Body of pancreas (tissue), 4 donors: ENCODE data around the gene ZNF471. TPM values are rescaled to one million over a fixed set of nuclear protein-coding genes. Genes with fewer than 3 reads are reported as not detected.

Experiments
- ATAC-seq: fragments of 150-250 bp; one replicate; pipeline ENCODE4 v1.9.1; 2016
- DNase-seq, 4 donors: peaks; one replicate each; pipeline ENCODE4 v3.0.0-alpha.2; 2019
- H3K27ac ChIP-seq, 4 donors: fragments of 200-600 bp; sonication (generic); 1 replicate in 3 of 4; 2 replicates in 1 of 4; pipeline versions ENCODE4 v1.5.1 to v1.6.1; 2016 to 2019; ENCODE audit warnings: mild to moderate bottlenecking in 1 of 4, mixed read lengths in 1 of 4, moderate library complexity in 1 of 4
- H3K27me3 ChIP-seq, 2 donors: fragments of 200-600 bp; sonication (generic); one replicate each; pipeline ENCODE4 v1.6.0; 2016; ENCODE audit warnings: mild to moderate bottlenecking in 1 of 2
- H3K36me3 ChIP-seq, 2 donors: fragments of 200-600 bp; sonication (generic); replicated peaks in 1 of 2; 2 replicates each; pipeline ENCODE4 v1.5.1; 2016; ENCODE audit warnings: low read depth in 2 of 2; ENCODE audit not compliant: insufficient read depth in 1 of 2
- H3K4me1 ChIP-seq: fragments of 200-600 bp; sonication (generic); one replicate; pipeline ENCODE4 v1.6.0; 2016
- H3K4me3 ChIP-seq, 2 donors: fragments of 200-600 bp; sonication (generic); 1 replicate in 1 of 2; 2 replicates in 1 of 2; pipeline ENCODE4 v1.5.1; 2016 to 2019
- H3K9me3 ChIP-seq, 3 donors: fragments of 200-600 bp; sonication (generic); 1 replicate in 2 of 3; 2 replicates in 1 of 3; pipeline ENCODE4 v1.5.1; 2016
- POLR2A ChIP-seq, 3 donors: fragments of 450-650 bp; IDR thresholded peaks; one replicate each; pipeline ENCODE4 v1.6.1; 2016; ENCODE audit warnings: antibody characterized with exemption in 3 of 3, mild to moderate bottlenecking in 2 of 3
- WGBS, 2 donors: methylation state at CpG; one replicate each; pipeline ENCODE4 v1.1.5; 2017; 5-methylcytosine and 5-hydroxymethylcytosine counted together
- intact Hi-C: fragments of 100-400 bp; cut with DNase I; formaldehyde crosslinking; loops from one replicate; pipeline ENCODE4 v1.15.1; 2023
- total RNA-seq, 2 donors: library from RNA; depleted of rRNA; stranded (reverse); fragments of >200 nt; gene quantifications; one replicate each; pipeline ENCODE4 v1.1.0, GENCODE V29; 2016
- TF ChIP-seq, protein P1 (sequence below), 7 experiments: fragments of 450-650 bp in 4 of 7; fragments of 200-600 bp in 3 of 7; sonication (generic) in 3 of 7; IDR thresholded peaks; one replicate each; pipeline ENCODE4 v1.5.1; 2016 to 2019; ENCODE audit warnings: antibody characterized with exemption in 7 of 7

Gene ZNF471
- total RNA-seq, 2 donors from 2014 or later: 1.6 to 4.2 TPM

DNA sequence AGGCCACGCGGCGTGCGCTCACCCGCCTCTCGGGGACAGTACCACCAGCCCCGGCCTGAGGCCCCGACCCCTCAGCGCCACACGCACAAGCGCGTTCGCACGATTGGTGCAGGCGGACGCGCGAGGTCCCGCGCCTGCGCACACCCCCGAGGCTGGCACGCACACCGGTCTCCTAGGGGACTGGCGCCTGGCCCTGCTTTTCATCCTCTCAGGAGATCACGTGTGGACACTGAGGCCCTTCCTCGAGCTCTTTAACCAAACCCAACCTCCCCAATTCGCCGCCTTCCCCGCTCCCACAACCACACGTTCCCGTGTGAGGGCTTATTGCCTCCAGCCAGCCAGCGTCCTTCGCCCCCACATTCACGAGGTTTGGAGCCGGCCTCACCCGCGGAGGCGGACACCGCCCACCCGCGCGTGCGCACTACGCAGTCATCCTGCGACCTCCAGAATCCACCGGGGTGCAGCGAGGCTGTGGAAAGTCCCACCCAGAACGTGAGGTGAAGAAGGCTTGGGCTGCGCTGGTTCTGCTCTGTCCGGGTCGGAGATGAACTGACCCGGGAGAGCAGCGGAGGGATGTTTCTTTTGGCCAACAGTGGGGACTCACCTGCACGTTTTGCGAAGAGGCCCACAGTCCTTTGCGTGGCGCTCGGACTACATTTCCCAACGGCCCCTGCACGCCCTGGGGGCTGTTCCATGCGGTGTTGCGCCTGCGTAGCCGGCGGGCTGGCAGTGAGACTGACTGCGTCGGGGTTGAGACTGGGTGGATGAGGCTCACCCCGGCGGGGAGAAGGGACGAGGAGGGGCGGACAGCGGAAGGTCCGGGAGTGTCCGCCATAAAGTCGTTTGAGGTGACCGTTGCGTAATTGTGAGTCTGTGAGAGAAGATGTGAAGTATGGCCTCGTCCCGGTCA lies 30.0 kb upstream of the ZNF471 start:
- H3K36me3 ChIP-seq: no peaks in the 10 kb centered on the region
- peaks cover 5% of the 10 kb centered on the region for H3K4me1 ChIP-seq
- no peaks in the 10 kb centered on the region for H3K27me3 ChIP-seq
- 0 to 1% methylated on average over 11 to 77 of the region's 80 CpGs for WGBS, 2 donors
- intact Hi-C loops: no loop called here
- H3K27ac ChIP-seq: peak overlapping the region; percentile 32 to 82 (median 66)
- ATAC-seq (peak; percentile 85), DNase-seq (peak; percentile 71 to 89 (median 80))
- H3K9me3 ChIP-seq: peaks cover 0 to 35% (median 0%) of the 10 kb centered on the region in 3 donors
- TF ChIP-seq, protein P1, sequence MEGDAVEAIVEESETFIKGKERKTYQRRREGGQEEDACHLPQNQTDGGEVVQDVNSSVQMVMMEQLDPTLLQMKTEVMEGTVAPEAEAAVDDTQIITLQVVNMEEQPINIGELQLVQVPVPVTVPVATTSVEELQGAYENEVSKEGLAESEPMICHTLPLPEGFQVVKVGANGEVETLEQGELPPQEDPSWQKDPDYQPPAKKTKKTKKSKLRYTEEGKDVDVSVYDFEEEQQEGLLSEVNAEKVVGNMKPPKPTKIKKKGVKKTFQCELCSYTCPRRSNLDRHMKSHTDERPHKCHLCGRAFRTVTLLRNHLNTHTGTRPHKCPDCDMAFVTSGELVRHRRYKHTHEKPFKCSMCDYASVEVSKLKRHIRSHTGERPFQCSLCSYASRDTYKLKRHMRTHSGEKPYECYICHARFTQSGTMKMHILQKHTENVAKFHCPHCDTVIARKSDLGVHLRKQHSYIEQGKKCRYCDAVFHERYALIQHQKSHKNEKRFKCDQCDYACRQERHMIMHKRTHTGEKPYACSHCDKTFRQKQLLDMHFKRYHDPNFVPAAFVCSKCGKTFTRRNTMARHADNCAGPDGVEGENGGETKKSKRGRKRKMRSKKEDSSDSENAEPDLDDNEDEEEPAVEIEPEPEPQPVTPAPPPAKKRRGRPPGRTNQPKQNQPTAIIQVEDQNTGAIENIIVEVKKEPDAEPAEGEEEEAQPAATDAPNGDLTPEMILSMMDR (IDR thresholded peaks at IDR 0.05): no peak
- peak in 2 of 3 donors; percentile 57 to 63 for TF ChIP-seq POLR2A (IDR thresholded peaks at IDR 0.05)
- peak overlapping the region; percentile 8 to 31 for H3K4me3 ChIP-seq

DNA sequence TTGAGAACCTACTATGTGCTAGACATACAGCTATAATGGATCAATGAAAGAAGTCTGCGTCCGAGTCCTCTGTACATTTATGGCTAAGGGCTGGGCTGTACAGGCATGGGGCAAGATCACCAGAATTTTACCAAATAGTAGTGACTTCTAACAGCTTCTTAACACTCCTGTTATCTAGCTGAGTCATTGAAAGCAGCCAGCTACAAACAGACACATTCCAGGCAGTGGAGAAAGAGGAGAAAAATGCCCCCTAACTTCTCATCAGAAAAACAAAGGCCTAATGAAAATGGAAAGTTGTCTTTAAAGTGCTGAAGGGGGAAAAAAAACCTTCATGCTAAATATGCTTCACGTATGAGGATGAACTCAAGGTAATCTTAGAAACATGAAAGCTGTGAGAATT lies 16.3 kb upstream of the ZNF471 start:
- Histone ChIP-seq H3K9me3 (no peaks in the 10 kb centered on the region), H3K4me1 (no peaks in the 10 kb centered on the region), H3K27ac (no peak overlapping the region), H3K27me3 (no peaks in the 10 kb centered on the region), H3K36me3 (no peaks in the 10 kb centered on the region), H3K4me3 (no peak overlapping the region)
- 73 to 77% methylated on average over 3 of the region's 3 CpGs for WGBS, 2 donors
- intact Hi-C loops: no loop called here
- TF ChIP-seq, protein P1 (IDR thresholded peaks at IDR 0.05): no peak
- TF ChIP-seq POLR2A (IDR thresholded peaks at IDR 0.05): no peak
- no peak for ATAC-seq
- DNase-seq: no peak

DNA sequence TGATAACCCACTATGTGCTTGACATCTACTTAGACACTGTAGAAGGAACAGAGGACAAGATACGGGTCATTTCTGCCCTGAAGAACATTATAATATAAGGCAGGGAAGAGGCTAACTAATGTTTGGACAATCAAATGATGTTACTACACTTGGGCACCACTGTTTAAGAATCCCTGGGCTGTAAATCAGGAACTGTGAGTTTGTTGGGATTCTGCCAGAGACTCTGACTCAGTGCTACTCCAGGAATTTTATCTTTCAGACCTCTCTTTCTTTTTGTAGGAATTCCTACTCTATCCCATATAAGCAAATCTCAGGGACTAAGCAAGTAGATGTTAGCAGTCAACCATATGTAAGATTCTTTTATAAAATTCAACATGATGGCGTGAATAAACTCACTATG lies 3.1 kb upstream of the ZNF471 start:
- ATAC-seq: no peak
- DNase-seq: no peak
- no peaks in the 10 kb centered on the region for H3K36me3 ChIP-seq
- TF ChIP-seq, protein P1 (IDR thresholded peaks at IDR 0.05): no peak
- no peak for TF ChIP-seq POLR2A (IDR thresholded peaks at IDR 0.05)
- no peak overlapping the region for H3K27ac ChIP-seq
- 83 to 93% methylated on average over 2 of the region's 2 CpGs for WGBS, 2 donors
- no peak overlapping the region for H3K4me3 ChIP-seq
- peaks cover 6% of the 10 kb centered on the region for H3K4me1 ChIP-seq
- intact Hi-C loops: no loop called here
- no peaks in the 10 kb centered on the region for H3K27me3 ChIP-seq
- peaks cover 0 to 8% (median 0%) of the 10 kb centered on the region in 3 donors for H3K9me3 ChIP-seq

DNA sequence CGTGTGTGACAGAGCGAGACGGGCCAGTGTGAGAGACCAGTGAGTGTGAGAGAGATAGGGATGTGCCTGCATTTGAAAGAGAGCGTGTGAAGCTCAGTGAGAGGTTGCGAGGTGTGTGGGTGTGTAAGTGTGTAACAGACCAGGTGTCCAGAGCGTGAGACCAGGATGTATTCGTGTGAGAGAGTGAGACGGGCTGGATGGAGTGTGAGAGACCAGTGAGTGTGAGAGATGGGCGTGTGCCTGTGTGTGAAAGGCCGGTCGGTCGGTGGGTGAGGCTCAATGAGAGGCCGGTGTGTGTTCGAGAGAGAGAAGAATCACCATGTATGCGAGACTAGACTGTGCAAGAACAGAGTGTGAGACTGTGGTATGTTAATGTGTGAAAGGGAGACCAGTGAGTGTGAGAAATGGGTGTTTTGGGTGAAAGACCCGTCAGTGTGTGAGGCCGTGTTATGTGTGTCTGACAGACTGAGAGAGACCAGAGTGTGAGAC lies 679 bp downstream of the ZNF471 start:
- DNase-seq (peak in 1 of 4 donors; percentile 14), ATAC-seq (no peak)
- Histone ChIP-seq H3K4me3 (peak overlapping the region; percentile 57 to 90), H3K27ac (peak overlapping the region; percentile 87 to 95 (median 92)), H3K36me3 (no peaks in the 10 kb centered on the region), H3K27me3 (no peaks in the 10 kb centered on the region), H3K9me3 (no peaks in the 10 kb centered on the region), H3K4me1 (peaks cover 6% of the 10 kb centered on the region)
- intact Hi-C loops: no loop called here
- WGBS, 2 donors: 3 to 5% methylated on average over 17 of the region's 17 CpGs
- TF ChIP-seq POLR2A (IDR thresholded peaks at IDR 0.05): no peak
- TF ChIP-seq, protein P1 (IDR thresholded peaks at IDR 0.05): no peak
